Heart right ventricle (tissue), 16 donors: Measurements from ENCODE around the gene ADO. TPM values are rescaled to one million over a fixed set of nuclear protein-coding genes. Genes with fewer than 3 reads are reported as not detected.

Experiments used
- ATAC-seq, 8 donors: fragments of 200-7000 bp; cut with Tn5 transposase; one replicate each; pipeline ENCODE4 v1.9.1; 2020; ENCODE audit warnings: mild to moderate bottlenecking in 8 of 8, moderate library complexity in 8 of 8, moderate number of reproducible peaks in 1 of 8
- DNase-seq, 2 donors: peaks; one replicate each; pipeline ENCODE4 v3.0.0-alpha.2; 2020
- H3K27ac ChIP-seq, 10 donors: fragments of 200-600 bp; sonication (generic) in 2 of 10; one replicate each; pipeline versions ENCODE4 v1.5.0 to v1.8.0; 2020 to 2022; ENCODE audit warnings: mild to moderate bottlenecking in 3 of 10
- H3K27me3 ChIP-seq, 7 donors: fragments of 200-600 bp; one replicate each; pipeline ENCODE4 v1.8.0; 2021 to 2022; ENCODE audit warnings: mild to moderate bottlenecking in 2 of 7
- H3K36me3 ChIP-seq, 9 donors: fragments of 200-600 bp; sonication (generic) in 1 of 9; one replicate each; pipeline versions ENCODE4 v1.5.0 to v1.8.0; 2020 to 2022; ENCODE audit warnings: mild to moderate bottlenecking in 2 of 9
- H3K4me1 ChIP-seq, 9 donors: fragments of 200-600 bp; sonication (generic) in 1 of 9; one replicate each; pipeline versions ENCODE4 v1.5.0 to v1.8.0; 2020 to 2022; ENCODE audit warnings: mild to moderate bottlenecking in 4 of 9
- H3K4me3 ChIP-seq, 10 donors: fragments of 200-600 bp; sonication (generic) in 2 of 10; one replicate each; pipeline versions ENCODE4 v1.5.0 to v1.8.0; 2020 to 2022; ENCODE audit warnings: mild to moderate bottlenecking in 7 of 10, moderate library complexity in 2 of 10
- H3K9me3 ChIP-seq, 11 donors: fragments of 200-600 bp in 10 of 11; sonication (generic) in 2 of 11; one replicate each; pipeline versions ENCODE4 v1.5.0 to v1.8.0; 2013 to 2022; ENCODE audit warnings: mild to moderate bottlenecking in 2 of 11, control low read depth in 1 of 11, moderate library complexity in 1 of 11
- WGBS, 2 donors: extraction: QIAGEN DNeasy Blood & Tissue Kit; methylation state at CpG; one replicate each; pipeline ENCODE4 v1.1.7; 2013; ENCODE audit warnings: inconsistent platforms in 1 of 2; 5-methylcytosine and 5-hydroxymethylcytosine counted together
- intact Hi-C, 10 donors: fragments of 100-400 bp; cut with DNase I; formaldehyde crosslinking; loops; one replicate each; pipeline versions ENCODE4 v1.11.1 to v1.14.2; 2022
- polyA plus RNA-seq, 2 donors: library from polyadenylated mRNA; stranded (reverse); fragments of 200-250 nt; gene quantifications; one replicate each; pipeline ENCODE4 v1.2.3, GENCODE V29; 2013
- total RNA-seq, 10 donors: library from RNA; stranded (reverse); fragmentation: NEBNext Ultra II Directional in 3 of 10; extraction: Animal tissue kit (Norgen Biotek cat#: 25700) in 3 of 10; gene quantifications; one replicate each; pipeline versions ENCODE4 v1.2.1 to v1.2.4, GENCODE V29; 2021 to 2023
- TF ChIP-seq, protein P1 (sequence below), 9 donors: fragments of 200-600 bp; sonication (generic) in 2 of 9; IDR thresholded peaks; one replicate each; pipeline versions ENCODE4 v1.5.0 to v1.8.0; 2021 to 2022; ENCODE audit warnings: antibody characterized with exemption in 9 of 9, mild to moderate bottlenecking in 5 of 9, moderate library complexity in 1 of 9
- donor health status: Arrhythmogenic right ventricular cardiomyopathy.
- donor health status: ischemic (EF 13 %, LVEDD 7.1; RV severe dilation, severe dysfunction).
- donor health status: healthy with polysubstance abuse.
- donor health status: DM: no; HTN: yes; CAD: no.
- donor health status: DM: no; HTN: no; CAD: no.
- donor health status: ischemic (EF 25% LVEDD 6.9; RV normal size, moderate dysfunction).
- donor health status: ischemic (EF 25% LVEDD 5.7; RV mildly dilated, moderate dysfunction).
- donor health status: healthy.
- donor health status: DM: yes; HTN: yes; CAD: no.
- donor health status: Ischemic cardiomyopathy.
- donor health status: ischemic (EF 35%, LVEDD 5.7; RV mildly dilated, moderate dysfunction).
- donor health status: nonischemic (EF 11% LVEDD 7.7; RV severe dilation, severe dysfunction).
- donor health status: DM: yes; HTN: yes; CAD: no.
- donor health status: PGD.
- donor health status: ischemic (EF 29% LVEDD 5.4; RV normal size, mild dysfunction).
- donor health status: nonischemic (EF 23%, LVEDD 6.1; RV moderate dilation, normal function).

Gene ADO
- total and polyA plus RNA-seq, 12 donors, result 5.1 to 21.0 (median 17.0) TPM

DNA sequence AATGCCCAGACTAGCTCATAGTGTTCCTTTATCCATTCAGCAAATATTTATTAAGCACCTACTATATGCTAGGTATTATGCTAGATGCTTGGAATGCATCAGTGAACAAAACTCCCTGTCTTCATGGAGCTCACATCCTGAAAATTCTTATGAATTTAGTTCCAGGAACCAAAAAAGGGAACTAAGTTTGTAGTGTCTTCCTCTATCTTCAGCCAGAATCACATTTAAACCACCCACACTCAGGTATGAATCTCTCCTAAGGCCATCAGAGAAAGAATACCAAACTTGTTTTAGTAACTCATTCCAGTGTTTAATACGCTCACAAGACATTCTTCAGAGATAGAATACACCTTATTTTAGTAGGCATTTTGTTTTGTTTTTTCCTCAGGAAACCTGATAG is 21.8 kb downstream of the ADO start:
- H3K4me3 ChIP-seq, result no peak overlapping the region
- no peaks in the 10 kb centered on the region for H3K4me1 ChIP-seq
- ATAC-seq (no peak), DNase-seq (no peak)
- H3K27ac ChIP-seq, result no peak overlapping the region
- H3K36me3 ChIP-seq, result no peaks in the 10 kb centered on the region
- TF ChIP-seq, protein P1, sequence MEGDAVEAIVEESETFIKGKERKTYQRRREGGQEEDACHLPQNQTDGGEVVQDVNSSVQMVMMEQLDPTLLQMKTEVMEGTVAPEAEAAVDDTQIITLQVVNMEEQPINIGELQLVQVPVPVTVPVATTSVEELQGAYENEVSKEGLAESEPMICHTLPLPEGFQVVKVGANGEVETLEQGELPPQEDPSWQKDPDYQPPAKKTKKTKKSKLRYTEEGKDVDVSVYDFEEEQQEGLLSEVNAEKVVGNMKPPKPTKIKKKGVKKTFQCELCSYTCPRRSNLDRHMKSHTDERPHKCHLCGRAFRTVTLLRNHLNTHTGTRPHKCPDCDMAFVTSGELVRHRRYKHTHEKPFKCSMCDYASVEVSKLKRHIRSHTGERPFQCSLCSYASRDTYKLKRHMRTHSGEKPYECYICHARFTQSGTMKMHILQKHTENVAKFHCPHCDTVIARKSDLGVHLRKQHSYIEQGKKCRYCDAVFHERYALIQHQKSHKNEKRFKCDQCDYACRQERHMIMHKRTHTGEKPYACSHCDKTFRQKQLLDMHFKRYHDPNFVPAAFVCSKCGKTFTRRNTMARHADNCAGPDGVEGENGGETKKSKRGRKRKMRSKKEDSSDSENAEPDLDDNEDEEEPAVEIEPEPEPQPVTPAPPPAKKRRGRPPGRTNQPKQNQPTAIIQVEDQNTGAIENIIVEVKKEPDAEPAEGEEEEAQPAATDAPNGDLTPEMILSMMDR (IDR thresholded peaks at IDR 0.05), result no peak
- intact Hi-C loops, result loop anchor here in 3 of 10 donors (10.0 kb wide), 3 partner anchors 239 to 391 kb away; no protein-coding TSS in a partner anchor
- 98 to 100% methylated on average over 1 of the region's 1 CpG for WGBS, 2 donors
- H3K27me3 ChIP-seq, result peaks cover 0 to 10% (median 0%) of the 10 kb centered on the region in 7 donors
- no peaks in the 10 kb centered on the region for H3K9me3 ChIP-seq

DNA sequence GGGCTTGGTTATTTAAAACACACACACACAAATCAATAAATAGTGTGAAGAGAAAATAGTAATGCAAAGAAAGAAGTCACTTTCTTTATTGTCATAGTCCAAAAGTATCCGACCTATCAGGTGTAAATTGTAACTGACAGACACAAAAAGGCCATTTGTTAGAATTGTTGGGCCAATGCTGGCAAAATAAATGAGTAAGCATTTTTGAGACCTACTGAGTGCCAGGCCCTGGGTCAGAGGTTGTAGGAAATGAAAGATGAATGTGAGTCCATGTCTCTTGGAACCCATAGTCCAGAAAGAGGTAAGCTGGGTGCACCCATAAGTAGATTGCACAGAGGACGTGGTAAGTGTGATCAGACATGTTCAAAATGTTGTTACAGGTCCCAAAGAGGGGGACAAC is 25.1 kb downstream of the ADO start:
- intact Hi-C loops, result loop anchor here in 3 of 10 donors (10.0 kb wide), 3 partner anchors 235 to 395 kb away; no protein-coding TSS in a partner anchor
- ATAC-seq (no peak), DNase-seq (no peak)
- Histone ChIP-seq H3K27me3 (no peaks in the 10 kb centered on the region), H3K27ac (no peak overlapping the region), H3K4me1 (no peaks in the 10 kb centered on the region), H3K4me3 (no peak overlapping the region), H3K36me3 (no peaks in the 10 kb centered on the region), H3K9me3 (peaks cover 0 to 6% (median 0%) of the 10 kb centered on the region in 11 donors)
- TF ChIP-seq, protein P1 (IDR thresholded peaks at IDR 0.05), result no peak
- WGBS, 2 donors, result 86 to 91% methylated on average over 2 of the region's 2 CpGs

DNA sequence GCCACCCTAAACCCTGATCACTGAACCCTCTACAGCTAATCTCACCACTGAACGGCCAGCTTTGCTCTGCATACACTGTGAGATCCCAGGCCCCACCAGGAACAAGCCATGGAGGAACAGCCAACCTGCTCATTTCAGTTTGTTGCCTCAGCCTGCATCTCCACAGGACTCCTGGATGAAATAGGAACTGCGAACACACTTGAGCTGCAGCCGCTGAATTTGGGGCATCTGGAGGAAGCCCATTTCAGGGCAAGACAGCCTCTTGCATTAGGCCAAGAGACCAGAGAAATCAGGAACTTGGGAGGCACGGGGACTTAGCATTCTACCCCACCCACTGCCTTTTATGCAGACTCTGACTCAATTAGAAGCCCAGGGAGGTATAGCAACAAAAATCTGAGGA is 26.2 kb downstream of the ADO start:
- WGBS, 2 donors, result 72 to 79% methylated on average over 4 of the region's 4 CpGs
- intact Hi-C loops, result no loop called here
- no peaks in the 10 kb centered on the region for H3K4me1 ChIP-seq
- peaks cover 0 to 6% (median 0%) of the 10 kb centered on the region in 11 donors for H3K9me3 ChIP-seq
- no peak overlapping the region for H3K4me3 ChIP-seq
- H3K27ac ChIP-seq, result no peak overlapping the region
- DNase-seq (no peak), ATAC-seq (no peak)
- H3K27me3 ChIP-seq, result no peaks in the 10 kb centered on the region
- TF ChIP-seq, protein P1 (IDR thresholded peaks at IDR 0.05), result no peak
- H3K36me3 ChIP-seq, result no peaks in the 10 kb centered on the region

DNA sequence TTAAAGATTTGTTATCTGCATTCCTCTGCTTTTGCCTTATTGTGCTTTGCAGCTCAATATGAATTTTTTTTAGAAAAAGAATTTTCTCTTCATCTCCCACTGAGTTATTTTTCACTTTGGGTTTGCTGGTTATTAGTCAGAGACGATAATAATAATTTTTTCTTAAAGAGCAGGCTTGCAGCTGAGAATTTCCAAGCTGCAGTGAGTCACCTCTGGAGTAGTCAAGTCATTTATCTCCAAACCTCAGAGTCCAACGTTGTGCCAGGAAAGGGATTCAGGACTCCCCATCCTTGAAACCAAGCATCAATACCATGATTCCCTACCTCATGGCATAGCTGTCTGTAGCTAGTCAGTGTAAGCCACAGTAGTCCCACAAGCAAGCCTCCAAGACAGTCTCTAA is 26.8 kb downstream of the ADO start:
- TF ChIP-seq, protein P1 (IDR thresholded peaks at IDR 0.05), result no peak
- intact Hi-C loops, result no loop called here
- Histone ChIP-seq H3K4me3 (no peak overlapping the region), H3K27me3 (no peaks in the 10 kb centered on the region), H3K36me3 (no peaks in the 10 kb centered on the region), H3K9me3 (peaks cover 0 to 6% (median 0%) of the 10 kb centered on the region in 11 donors), H3K4me1 (no peaks in the 10 kb centered on the region), H3K27ac (no peak overlapping the region)
- DNase-seq (no peak), ATAC-seq (no peak)
- 51 to 59% methylated on average over 2 of the region's 2 CpGs for WGBS, 2 donors
